ENCODE results near the gene LRRFIP2.
"Not testable (repeated sequence)": the region's sequence is repeated elsewhere in the genome, so short reads cannot be mapped to it uniquely, and the experiment has no call there.

LRRFIP2 gene

DNA sequence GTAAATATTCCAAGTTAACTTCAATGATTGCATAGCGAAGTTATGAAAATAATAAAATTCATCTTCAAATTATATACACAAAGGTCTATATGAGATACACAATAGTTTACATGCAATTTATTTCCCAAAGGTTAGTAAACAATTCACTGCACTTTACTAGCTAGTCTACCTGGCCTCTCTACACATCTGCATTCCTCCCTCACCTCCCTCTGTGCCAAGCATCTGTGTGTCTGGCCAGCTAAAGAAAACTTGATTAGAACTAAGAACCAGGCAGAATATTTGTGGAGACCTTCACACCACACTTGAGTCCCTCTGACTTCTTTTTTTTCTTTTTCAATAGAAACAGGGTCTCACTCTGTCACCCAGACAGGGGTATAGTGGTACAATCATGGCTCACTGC is 61.4 kb downstream of the LRRFIP2 start:
- no peak for DNase-seq

- no peak for DNase-seq
Measured at GRCh38 chr3:37111199-37111598, 63.2 kb downstream of the LRRFIP2 start.

DNA sequence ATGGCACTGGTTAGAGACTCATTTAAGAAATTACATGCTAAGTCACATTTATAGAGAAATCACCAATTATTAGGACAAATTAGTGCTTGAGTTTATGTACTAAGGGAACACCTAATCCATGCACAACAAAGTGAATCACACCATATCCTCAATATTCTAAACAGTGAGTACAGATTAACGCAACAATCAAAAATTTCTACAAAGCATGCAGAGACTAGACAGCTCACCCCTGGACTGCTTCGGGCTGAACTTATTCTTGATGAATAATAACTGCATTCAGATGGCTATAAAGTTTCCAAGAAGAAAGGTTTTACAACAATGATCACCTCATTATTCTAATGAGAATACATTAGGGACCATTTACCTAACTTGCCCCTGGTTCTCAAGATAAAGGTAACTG is 66.5 kb downstream of the LRRFIP2 start:
- no peak for DNase-seq

DNA sequence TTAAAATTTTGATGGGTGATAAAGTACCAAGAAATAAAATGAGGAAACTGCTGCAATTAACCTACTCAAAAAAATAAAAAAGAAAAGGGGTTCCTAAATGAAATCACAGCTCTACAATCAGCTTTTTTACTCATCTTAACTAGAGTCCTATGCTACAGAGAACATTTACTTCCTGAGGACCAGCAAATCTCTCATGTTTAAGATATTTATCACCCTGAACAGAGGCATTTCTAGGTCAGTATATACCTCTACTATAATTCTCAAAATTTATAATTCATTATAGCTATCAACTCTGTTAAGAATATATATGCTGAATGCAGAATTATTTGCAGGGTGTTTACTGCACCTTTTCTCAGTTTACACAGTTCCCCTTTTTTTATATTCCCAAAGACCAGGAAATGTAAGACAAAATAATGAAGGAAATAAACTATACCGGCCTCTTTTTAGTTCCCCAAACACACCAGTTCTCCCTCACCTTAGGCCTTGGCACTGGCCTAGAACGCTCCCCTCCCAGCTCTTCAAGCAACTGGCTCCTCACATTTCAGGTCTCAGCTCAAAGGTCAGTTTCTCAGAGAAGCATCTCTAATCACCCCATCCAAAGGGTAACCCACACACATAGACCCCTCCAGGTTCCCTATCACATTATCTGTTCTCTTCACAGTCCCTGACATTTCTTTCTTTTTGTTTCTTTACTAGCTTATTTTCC is 71.1 kb downstream of the LRRFIP2 start:
- no peak for DNase-seq

DNA sequence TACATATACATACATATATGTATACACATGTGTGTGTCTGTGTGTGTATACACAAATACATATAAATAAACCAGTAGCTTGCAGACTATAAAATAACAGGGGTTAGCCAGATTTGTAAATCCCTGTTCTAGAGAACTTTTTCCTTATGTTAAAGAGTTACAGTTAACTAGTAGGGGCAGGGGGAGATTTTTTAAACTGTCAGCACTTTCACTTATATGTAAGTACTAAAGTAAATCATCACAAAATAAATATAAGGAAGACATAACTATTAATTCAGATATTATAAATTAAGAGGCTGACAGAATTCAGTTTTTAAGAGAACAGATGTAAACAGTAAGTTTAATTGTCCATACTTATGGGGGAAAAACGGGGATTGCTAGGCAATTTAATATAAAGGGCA is 74.0 kb downstream of the LRRFIP2 start:
- no peak for DNase-seq

DNA sequence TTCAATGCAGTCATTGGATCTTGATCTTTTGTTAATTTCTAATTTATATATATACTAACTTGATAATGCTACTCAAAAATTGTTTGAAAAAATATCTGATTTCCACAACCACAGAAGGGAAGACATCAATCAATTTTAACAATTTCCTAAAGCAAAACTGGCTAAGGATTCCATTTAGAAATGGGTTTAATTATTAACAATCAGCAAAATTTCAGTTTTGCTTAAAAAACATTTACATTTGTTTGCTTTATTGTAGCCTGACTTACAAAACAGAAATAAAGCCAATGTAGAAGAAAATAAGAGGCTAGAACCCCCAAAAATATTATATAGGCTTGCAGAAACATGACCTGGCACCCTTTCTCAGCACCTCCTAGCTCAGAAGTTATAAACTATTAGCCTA is 74.9 kb downstream of the LRRFIP2 start:
- DNase-seq, result no peak

DNA sequence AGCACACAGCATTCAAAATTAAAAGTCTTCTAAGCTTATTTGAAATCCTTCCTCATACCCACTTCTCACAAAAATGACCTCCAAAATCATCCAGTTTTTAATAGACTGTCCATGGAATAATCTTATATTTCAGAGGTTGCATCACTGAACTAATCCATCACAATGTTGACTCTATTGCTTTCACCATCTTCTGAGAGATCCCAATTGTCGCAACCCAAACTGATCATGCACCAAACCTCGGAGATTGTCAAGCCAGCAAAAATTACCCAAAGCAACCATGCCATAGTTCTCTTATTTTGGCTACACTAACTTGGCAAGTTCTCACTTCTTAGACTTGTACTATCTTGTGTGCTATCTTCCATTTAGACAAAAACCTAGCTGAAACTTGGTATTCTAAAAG is 75.5 kb downstream of the LRRFIP2 start:
- DNase-seq, result no peak

DNA sequence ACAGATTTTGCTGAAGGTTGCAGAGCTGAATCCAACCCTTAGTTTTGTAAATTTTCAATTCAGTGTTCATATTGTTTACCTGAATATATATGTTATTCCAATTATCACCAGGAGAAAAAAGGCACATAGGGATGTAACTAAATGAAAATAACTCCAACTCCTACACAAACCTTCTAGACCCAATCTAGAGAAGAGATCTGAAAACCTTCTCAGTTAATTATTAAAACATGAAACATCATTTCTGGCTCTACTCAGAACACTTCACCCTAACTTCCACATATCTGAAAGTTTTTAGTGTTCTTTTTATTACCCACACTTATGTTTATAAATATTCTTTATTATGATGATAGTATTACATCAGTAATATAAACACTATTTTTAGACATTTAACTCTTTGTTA is 76.6 kb downstream of the LRRFIP2 start:
- DNase-seq, result no peak

GRCh38 chr3:37096975-37097374 is 77.4 kb downstream of the LRRFIP2 start:
- DNase-seq, result no peak

DNA sequence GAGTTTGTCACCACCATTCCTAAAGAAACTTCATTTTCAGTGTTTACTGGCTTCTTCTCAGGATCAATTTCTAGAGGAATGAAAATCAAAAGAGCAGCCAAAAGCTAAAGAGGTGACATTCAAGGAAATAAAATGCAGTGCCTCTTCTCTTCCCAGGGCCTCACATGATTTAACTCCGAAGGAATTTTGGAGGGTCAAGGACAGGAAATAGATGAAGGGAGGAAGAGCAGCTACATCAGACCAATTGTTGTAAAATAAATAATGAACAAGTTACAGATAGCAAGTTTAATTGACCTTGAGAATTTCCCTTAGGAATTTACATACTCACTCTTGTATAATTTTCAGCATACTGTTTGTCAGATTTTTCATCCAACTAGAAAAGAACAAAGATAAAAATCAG is 78.1 kb downstream of the LRRFIP2 start:
- no peak for DNase-seq

DNA sequence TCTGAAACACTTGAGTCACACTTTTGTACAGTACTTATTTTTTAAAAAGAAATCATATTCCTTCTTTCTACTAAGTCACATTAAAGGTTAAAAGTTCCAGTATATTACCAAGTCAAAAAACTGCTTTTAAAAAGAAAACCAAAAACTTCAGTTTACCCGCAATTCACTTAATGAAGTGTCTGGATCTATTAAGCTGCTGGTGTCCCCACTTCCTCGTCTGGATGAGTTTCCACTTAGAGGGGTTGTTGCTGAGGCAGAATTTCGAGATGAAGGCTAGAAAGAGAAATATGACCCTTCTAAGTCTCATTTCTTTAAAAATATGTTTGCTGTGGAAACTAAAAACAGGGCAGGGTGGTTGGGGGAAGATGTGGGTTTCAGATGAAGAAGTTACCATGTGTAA is 79.7 kb downstream of the LRRFIP2 start:
- DNase-seq, result no peak

- DNase-seq, result no peak
Measured at GRCh38 chr3:37093481-37093880, 80.9 kb downstream of the LRRFIP2 start.

- no peak for DNase-seq
Measured at GRCh38 chr3:37092484-37092883, 81.9 kb downstream of the LRRFIP2 start.

- no peak for DNase-seq
Measured at GRCh38 chr3:37087870-37088269, 86.5 kb downstream of the LRRFIP2 start.

DNA sequence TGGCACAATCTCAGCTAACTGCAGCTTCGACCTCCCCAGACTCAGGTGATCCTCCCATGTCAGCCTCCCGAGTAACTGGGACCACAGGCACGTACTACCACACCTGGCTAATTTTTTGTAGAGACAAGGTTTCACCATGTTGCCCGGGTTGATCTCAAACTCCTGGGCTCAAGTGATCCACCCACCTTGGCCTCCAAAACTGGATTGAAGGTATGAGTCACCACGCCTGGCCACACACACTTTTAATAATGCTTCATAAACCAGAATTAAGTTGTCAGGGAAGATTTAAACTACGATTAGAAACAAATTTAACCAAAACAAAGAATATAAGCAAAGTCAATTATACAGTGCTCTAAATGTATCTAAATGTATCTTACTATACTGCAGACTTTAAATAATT is 87.5 kb downstream of the LRRFIP2 start:
- DNase-seq, result no peak

DNA sequence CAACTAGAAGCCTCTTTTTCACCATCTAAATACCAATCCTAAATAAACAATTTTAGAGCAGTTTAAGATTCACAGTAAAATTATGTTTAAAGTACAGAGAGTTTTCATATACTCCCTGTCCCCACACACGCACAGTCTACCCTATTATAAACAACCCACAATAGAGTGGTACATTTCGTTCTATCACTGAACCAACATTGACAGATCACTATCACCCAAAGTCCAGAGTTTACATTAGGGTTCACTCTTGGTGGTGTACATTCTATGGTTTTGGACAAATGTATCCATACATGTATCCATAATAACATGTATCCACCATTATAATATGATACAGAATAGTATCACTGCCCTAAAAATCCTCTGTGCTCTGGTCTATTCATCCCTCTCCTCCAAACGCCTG is 92.1 kb downstream of the LRRFIP2 start:
- DNase-seq, result no peak

DNA sequence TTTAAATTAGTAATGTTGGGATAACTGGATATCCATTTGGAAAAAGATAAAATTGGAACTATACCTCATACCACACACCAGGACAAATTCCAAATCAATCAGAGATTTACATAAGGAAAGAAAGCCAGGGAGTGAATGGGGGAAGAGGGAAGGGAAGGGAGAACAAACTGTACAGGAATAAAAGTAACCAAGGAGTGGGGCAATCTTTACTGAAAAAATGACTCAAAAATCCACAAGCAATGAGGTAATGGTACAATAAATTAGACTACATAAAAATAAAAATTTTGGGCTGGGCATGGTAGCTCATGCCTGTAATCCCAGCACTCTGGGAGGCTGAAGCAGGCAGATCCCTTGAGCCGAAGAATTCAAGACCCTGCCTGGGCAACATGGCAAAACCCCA is 98.4 kb downstream of the LRRFIP2 start:
- DNase-seq, result no peak

DNA sequence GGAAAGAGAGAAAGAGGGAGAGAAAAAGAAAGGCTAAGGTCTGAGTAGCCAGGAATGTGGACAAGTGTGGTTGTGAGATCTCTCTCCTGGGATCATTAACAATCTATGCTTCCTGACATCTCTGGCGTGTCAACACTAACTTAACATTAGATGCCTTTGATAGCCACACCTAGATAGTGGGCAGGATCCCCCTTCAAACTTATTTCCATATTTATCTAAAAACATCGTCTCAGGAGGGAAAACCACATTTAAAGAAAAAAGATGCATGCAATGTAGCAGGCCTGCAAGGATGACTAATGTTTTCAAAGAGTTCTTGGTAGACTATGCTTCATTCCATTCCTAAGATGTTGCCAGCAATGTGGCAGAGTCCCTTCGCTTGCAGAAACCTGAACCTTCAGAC is 100.2 kb downstream of the LRRFIP2 start:
- no peak for DNase-seq

DNA sequence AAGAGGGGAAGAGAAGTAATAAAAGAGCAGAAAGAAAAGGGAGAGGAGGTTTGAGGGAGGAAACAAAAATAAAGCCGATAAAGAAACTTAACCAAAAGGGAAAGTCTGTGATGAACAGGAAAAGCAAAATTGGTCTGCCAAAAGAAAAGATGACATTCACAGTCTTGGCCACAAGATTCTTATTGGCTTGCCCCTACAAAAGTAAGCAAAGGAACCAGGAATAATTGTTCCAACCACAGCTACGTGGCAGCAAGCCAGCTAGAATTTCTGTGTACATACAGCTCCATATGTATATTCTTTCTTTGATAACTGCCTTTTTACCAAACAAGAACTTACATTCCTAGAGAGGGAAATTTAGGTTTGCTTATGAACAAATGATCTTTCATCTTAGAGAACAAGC is 101.5 kb downstream of the LRRFIP2 start:
- DNase-seq, result no peak

GRCh38 chr3:37071921-37072320 is 102.5 kb downstream of the LRRFIP2 start:
- DNase-seq, result no peak

DNA sequence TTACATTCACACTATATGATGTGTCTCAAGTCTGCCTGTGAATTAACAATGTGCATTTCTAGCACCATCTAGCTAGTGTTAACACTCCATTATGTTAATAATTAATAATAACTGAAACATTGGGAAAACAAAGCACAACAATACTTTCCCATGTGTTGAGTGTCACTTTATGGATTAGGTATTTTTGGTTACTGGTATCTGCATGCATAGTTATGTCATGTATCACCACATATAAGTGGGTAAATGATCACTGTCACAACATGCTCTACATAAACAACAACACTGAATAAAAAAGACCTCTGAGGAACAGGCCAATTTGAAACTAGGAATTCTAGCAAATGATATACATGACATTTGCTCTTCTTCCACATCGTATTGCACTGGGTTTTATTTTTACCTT is 106.4 kb downstream of the LRRFIP2 start:
- no peak for DNase-seq

- no peak for DNase-seq
Measured at GRCh38 chr3:37067577-37067976, 106.8 kb downstream of the LRRFIP2 start.

DNA sequence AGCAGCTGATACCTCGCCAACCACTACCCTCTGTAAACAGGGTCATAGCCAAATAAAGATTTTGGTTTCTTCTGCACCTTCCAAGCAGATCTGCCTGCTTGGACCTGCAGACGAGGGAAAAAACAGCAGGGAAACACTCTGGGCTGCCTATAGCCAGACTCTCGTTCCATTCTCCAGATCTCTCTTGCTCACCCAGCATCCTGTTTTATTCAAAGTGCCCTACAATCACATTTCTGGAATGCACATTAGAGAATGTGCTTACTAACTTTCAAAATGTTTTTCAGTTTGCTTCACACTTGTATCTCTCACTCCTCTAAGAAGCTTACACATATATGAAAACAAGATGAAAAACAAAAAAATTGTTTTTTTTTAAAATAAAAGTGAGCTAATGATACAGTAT is 109.6 kb downstream of the LRRFIP2 start:
- DNase-seq, result no peak

GRCh38 chr3:37058117-37058516 is 116.3 kb downstream of the LRRFIP2 start:
- no peak for DNase-seq

DNA sequence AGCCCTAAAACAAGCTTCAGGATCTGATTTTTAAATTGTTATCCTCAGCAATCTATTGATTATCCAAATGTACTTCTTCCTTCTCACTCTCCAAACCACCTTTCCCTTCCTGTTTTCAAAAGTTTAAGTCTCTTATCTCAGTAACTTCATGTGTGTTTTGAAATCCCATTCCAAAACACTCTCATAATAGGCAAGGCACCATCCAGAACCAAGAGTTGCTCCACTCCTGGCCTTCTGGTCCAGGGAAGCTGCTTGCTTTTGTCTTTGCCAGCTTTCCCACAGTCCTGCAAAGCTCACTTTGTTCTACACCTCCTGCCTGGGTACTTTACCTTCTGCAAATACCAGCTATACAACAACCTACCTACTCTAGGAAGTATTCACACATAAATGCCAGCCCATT is 117.6 kb downstream of the LRRFIP2 start:
- no peak for DNase-seq

GRCh38 chr3:37055077-37055476 is 119.3 kb downstream of the LRRFIP2 start:
- not testable (repeated sequence) for DNase-seq

All from activated CD4-positive, alpha-beta T cell treated with anti-CD3 and anti-CD28 coated beads, Interleukin-2, amount 50 U/mL, for 4 hours (primary cell).